HG03064 (cell line): Measurements from ENCODE around the gene BCL2L13.

Experiments
- ATAC-seq: cut with Tn5 transposase; IDR thresholded peaks from one replicate; pipeline ENCODE4 v1.9.1; 2021; ENCODE audit warnings: low read depth; ENCODE audit not compliant: unreplicated experiment

Gene BCL2L13

GRCh38 chr22:17725500-17725796, 86.9 kb downstream of the BCL2L13 start:
- ATAC-seq = no peak

GRCh38 chr22:17726006-17726927, 87.7 kb downstream of the BCL2L13 start:
- ATAC-seq = no peak

GRCh38 chr22:17726928-17727897, 88.7 kb downstream of the BCL2L13 start:
- ATAC-seq = no peak

GRCh38 chr22:17728786-17729185, 90.2 kb downstream of the BCL2L13 start:
- no peak for ATAC-seq

GRCh38 chr22:17729561-17729960, 91.0 kb downstream of the BCL2L13 start:
- ATAC-seq = no peak

GRCh38 chr22:17732251-17732854, 93.8 kb downstream of the BCL2L13 start:
- no peak for ATAC-seq

GRCh38 chr22:17733466-17733865, 94.9 kb downstream of the BCL2L13 start:
- no peak for ATAC-seq

GRCh38 chr22:17734187-17734586, 95.6 kb downstream of the BCL2L13 start:
- ATAC-seq = no peak

GRCh38 chr22:17738386-17739128, 100.0 kb downstream of the BCL2L13 start:
- no peak for ATAC-seq

- no peak for ATAC-seq
Observed at GRCh38 chr22:17739196-17739975, 100.8 kb downstream of the BCL2L13 start.

GRCh38 chr22:17741866-17742526, 103.4 kb downstream of the BCL2L13 start:
- ATAC-seq = no peak

GRCh38 chr22:17742527-17742902, 104.0 kb downstream of the BCL2L13 start:
- ATAC-seq = no peak

- ATAC-seq = no peak
Observed at GRCh38 chr22:17743661-17744411, 105.3 kb downstream of the BCL2L13 start.

- no peak for ATAC-seq
Observed at GRCh38 chr22:17744430-17744829, 105.9 kb downstream of the BCL2L13 start.

- no peak for ATAC-seq
Observed at GRCh38 chr22:17746916-17747315, 108.4 kb downstream of the BCL2L13 start.

GRCh38 chr22:17748555-17749353, 110.2 kb downstream of the BCL2L13 start:
- no peak for ATAC-seq

GRCh38 chr22:17749605-17750395, 111.2 kb downstream of the BCL2L13 start:
- no peak for ATAC-seq
